ENCODE results near the gene CDR2.

CDR2 gene

DNA sequence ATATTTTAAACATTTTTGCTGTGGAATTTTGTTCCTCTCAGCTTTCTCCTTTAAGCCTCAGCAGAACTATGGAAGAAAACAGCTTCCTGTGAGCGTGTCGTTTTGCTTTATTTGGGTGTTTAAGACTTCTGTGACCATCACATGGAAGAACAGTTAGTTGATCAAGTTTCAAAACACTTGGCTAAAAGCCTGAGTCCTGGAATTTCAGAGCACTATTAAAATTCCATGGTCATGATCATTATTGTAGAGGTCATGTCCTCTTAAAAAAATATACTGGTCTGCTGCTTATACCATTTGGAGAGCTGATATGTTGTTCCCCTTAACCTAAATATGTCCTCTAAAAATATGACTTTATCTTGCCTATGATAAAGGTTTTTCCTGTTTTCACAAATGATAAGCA is 12.6 kb upstream of the CDR2 start:
- TF ChIP-seq L3MBTL2 (conservative IDR thresholded peaks at IDR 0.05): no peak
- peak; percentile 59; the same call in 1 of the 2 replicates for TF ChIP-seq ZNF384 (IDR thresholded peaks at IDR 0.05)
- ChIA-PET CTCF (no interaction called here), POLR2A (no interaction called here)
- DNase-seq (ENCODE audit: extremely low spot score): peak; percentile 17

DNA sequence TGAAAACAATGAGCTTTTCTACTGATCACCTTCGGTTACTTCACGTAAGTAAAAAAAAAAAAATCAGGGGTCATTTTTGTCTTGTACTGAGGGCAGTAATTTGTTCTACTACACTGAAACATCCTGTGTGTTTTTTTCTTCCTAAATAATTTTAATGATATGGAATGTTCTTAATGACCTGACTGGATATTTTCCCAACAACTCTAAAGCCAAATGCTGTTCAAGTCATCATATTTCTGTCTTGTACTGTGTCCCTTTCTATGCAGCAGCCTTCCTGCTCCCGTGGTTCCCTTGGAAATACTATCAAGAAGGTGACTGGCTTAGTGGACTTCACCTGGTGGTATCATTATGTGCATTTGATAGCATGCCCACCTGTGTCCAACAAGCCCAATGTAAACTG is 10.8 kb upstream of the CDR2 start:
- TF ChIP-seq ZNF384 (IDR thresholded peaks at IDR 0.05): no peak
- TF ChIP-seq FOXK2 (IDR thresholded peaks at IDR 0.05): no peak
- no peak for TF ChIP-seq ARNT (IDR thresholded peaks at IDR 0.05)
- no peak for TF ChIP-seq CTBP1 (IDR thresholded peaks at IDR 0.05; ENCODE audit: borderline replicate concordance)
- TF ChIP-seq, protein P1, sequence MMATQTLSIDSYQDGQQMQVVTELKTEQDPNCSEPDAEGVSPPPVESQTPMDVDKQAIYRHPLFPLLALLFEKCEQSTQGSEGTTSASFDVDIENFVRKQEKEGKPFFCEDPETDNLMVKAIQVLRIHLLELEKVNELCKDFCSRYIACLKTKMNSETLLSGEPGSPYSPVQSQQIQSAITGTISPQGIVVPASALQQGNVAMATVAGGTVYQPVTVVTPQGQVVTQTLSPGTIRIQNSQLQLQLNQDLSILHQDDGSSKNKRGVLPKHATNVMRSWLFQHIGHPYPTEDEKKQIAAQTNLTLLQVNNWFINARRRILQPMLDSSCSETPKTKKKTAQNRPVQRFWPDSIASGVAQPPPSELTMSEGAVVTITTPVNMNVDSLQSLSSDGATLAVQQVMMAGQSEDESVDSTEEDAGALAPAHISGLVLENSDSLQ (IDR thresholded peaks at IDR 0.05): no peak
- no peak for TF ChIP-seq HDGF (IDR thresholded peaks at IDR 0.05; ENCODE audit: borderline replicate concordance)
- no peak for TF ChIP-seq FOXA1 (IDR thresholded peaks at IDR 0.05)
- no peak for TF ChIP-seq FOXM1 (IDR thresholded peaks at IDR 0.05; ENCODE audit: borderline replicate concordance)
- TF ChIP-seq L3MBTL2 (conservative IDR thresholded peaks at IDR 0.05): no peak
- TF ChIP-seq LEF1 (IDR thresholded peaks at IDR 0.05; ENCODE audit: borderline replicate concordance): no peak
- TF ChIP-seq BHLHE40 (IDR thresholded peaks at IDR 0.05; ENCODE audit: borderline replicate concordance): no peak
- TF ChIP-seq SUZ12 (IDR thresholded peaks at IDR 0.05): no peak
- TF ChIP-seq TARDBP (IDR thresholded peaks at IDR 0.05): no peak
- no peak for TF ChIP-seq SP1 (IDR thresholded peaks at IDR 0.05)
- TF ChIP-seq NFRKB (IDR thresholded peaks at IDR 0.05): no peak
- CTCF ChIA-PET: no interaction called here
- POLR2A ChIA-PET: no interaction called here
- no peak for DNase-seq (ENCODE audit: extremely low spot score)

- no peak for DNase-seq (ENCODE audit: extremely low spot score)
- POLR2A ChIA-PET: no interaction called here
- no peak for TF ChIP-seq FOXK2 (IDR thresholded peaks at IDR 0.05)
- TF ChIP-seq HDGF (IDR thresholded peaks at IDR 0.05; ENCODE audit: borderline replicate concordance): no peak
- TF ChIP-seq L3MBTL2 (conservative IDR thresholded peaks at IDR 0.05): no peak
- CTCF ChIA-PET: no interaction called here
Observed at GRCh38 chr16:22383827-22384226, 9.4 kb upstream of the CDR2 start.

DNA sequence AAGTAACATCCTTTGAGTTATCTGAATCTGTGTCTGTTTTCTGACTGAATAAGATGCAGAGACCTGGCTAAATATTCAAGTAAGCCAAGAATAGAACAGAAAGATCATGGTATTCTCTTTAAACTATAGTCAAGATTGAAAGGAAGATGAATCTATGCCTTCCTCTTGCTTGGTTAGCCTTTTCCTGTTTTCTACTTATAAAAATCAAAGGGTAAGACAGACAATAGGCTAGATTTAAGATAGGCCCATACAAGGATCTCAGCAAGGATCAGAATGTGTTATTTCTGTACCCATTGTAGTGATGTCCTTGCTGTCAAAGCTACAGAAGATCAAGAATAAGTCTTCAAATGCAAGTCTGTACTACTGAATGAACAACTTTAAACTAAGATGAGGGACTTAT is 7.0 kb upstream of the CDR2 start:
- CTCF ChIA-PET: no interaction called here
- no peak for DNase-seq (ENCODE audit: extremely low spot score)
- POLR2A ChIA-PET: no interaction called here

GRCh38 chr16:22380529-22380928 is 6.1 kb upstream of the CDR2 start:
- CTCF ChIA-PET: no interaction called here
- TF ChIP-seq L3MBTL2 (conservative IDR thresholded peaks at IDR 0.05) (no peak), ELF4 (IDR thresholded peaks at IDR 0.05) (no peak), BHLHE40 (IDR thresholded peaks at IDR 0.05; ENCODE audit: borderline replicate concordance) (no peak), ZNF384 (IDR thresholded peaks at IDR 0.05) (no peak), SP1 (IDR thresholded peaks at IDR 0.05) (no peak), HDGF (IDR thresholded peaks at IDR 0.05; ENCODE audit: borderline replicate concordance) (no peak)
- POLR2A ChIA-PET: no interaction called here
- no peak for DNase-seq (ENCODE audit: extremely low spot score)

More for the DNA sequence above, 7.0 kb upstream of the CDR2 start:
- TF ChIP-seq FOXK2 (IDR thresholded peaks at IDR 0.05): no peak
- TF ChIP-seq TARDBP (IDR thresholded peaks at IDR 0.05): no peak
- TF ChIP-seq, protein P1 (IDR thresholded peaks at IDR 0.05): no peak
- TF ChIP-seq CTBP1 (IDR thresholded peaks at IDR 0.05; ENCODE audit: borderline replicate concordance): no peak

DNA sequence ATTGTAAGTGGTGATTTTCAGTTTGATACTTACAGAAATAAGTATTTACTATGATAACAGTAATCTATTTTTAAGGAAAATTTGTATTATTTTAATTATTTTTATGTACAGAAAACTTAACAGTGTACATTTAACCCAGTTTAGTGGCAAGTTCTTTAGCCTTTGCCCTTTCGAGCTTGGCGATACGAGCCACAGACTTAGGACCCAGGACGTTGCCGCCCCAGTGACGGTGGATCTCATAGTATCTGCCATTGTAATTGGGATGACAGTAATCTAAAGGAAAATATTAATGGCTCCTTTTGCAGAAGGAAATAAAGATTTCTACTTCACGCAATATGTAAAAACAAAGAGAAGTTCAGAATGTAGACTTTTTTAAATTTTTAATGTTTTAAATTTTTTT is 5.2 kb upstream of the CDR2 start:
- TF ChIP-seq LEF1 (IDR thresholded peaks at IDR 0.05; ENCODE audit: borderline replicate concordance): no peak
- no peak for TF ChIP-seq TARDBP (IDR thresholded peaks at IDR 0.05)
- no peak for TF ChIP-seq ZNF384 (IDR thresholded peaks at IDR 0.05)
- no peak for TF ChIP-seq BHLHE40 (IDR thresholded peaks at IDR 0.05; ENCODE audit: borderline replicate concordance)
- no peak for TF ChIP-seq HDGF (IDR thresholded peaks at IDR 0.05; ENCODE audit: borderline replicate concordance)
- no peak for TF ChIP-seq CTBP1 (IDR thresholded peaks at IDR 0.05; ENCODE audit: borderline replicate concordance)
- TF ChIP-seq FOXK2 (IDR thresholded peaks at IDR 0.05): no peak
- TF ChIP-seq ARNT (IDR thresholded peaks at IDR 0.05): no peak
- no peak for TF ChIP-seq FOXM1 (IDR thresholded peaks at IDR 0.05; ENCODE audit: borderline replicate concordance)
- no peak for TF ChIP-seq ELF4 (IDR thresholded peaks at IDR 0.05)
- TF ChIP-seq NFRKB (IDR thresholded peaks at IDR 0.05): no peak
- TF ChIP-seq FOXA1 (IDR thresholded peaks at IDR 0.05): no peak
- no peak for TF ChIP-seq SUZ12 (IDR thresholded peaks at IDR 0.05)
- TF ChIP-seq, protein P1 (IDR thresholded peaks at IDR 0.05): no peak
- CTCF ChIA-PET: no interaction called here

GRCh38 chr16:22375963-22376640 is 1.7 kb upstream of the CDR2 start:
- CTCF ChIA-PET: interaction anchor here (0.7 kb wide), 1 partner anchor 462 kb away, joined by 4 read pairs; no protein-coding TSS in a partner anchor
- TF ChIP-seq SP1 (IDR thresholded peaks at IDR 0.05): no peak
- no peak for TF ChIP-seq NFRKB (IDR thresholded peaks at IDR 0.05)
- no peak for TF ChIP-seq ZNF384 (IDR thresholded peaks at IDR 0.05)
- TF ChIP-seq ELF4 (IDR thresholded peaks at IDR 0.05): no peak
- no peak for TF ChIP-seq LEF1 (IDR thresholded peaks at IDR 0.05; ENCODE audit: borderline replicate concordance)
- no peak for TF ChIP-seq CTBP1 (IDR thresholded peaks at IDR 0.05; ENCODE audit: borderline replicate concordance)
- TF ChIP-seq, protein P1 (IDR thresholded peaks at IDR 0.05): no peak
- TF ChIP-seq SUZ12 (IDR thresholded peaks at IDR 0.05): no peak
- TF ChIP-seq FOXK2 (IDR thresholded peaks at IDR 0.05): no peak
- no peak for TF ChIP-seq TARDBP (IDR thresholded peaks at IDR 0.05)
- DNase-seq (ENCODE audit: extremely low spot score): no peak
- POLR2A ChIA-PET: no interaction called here

More for the DNA sequence above, 5.2 kb upstream of the CDR2 start:
- POLR2A ChIA-PET: no interaction called here
- DNase-seq (ENCODE audit: extremely low spot score): no peak
